ENCODE results near the gene FBXW7. TPM values are rescaled to one million over a fixed set of nuclear protein-coding genes. Genes with fewer than 3 reads are reported as not detected.

The FBXW7 gene
- total RNA-seq, 1 donor: 366 TPM

DNA sequence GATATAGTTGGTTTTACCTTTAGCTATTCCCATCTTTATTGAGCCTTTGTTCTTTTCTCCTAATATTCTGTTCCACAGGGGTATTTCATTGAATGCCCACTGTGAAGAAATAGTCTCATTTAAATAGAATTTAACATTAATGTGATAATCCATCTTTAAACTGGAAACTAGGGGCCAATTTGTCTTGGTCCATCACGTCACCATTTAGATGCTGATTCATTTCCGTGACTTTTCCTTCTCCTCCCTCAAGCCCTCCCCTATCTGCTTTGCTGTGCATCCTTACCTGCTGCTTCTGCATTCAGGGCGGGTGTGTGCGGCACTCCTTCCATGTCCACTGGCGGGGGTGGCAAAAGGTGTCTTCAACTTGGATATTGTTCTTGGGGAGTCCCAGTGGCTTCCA, 241.1 kb downstream of the FBXW7 start:
- no peaks in the 10 kb centered on the region for H3K4me1 ChIP-seq (ENCODE audit: insufficient read depth, low read length)
- H3K9me3 ChIP-seq (ENCODE audit: low read depth, low read length): no peaks in the 10 kb centered on the region
- no peak overlapping the region for H3K4me3 ChIP-seq (ENCODE audit: low read length)
- no peaks in the 10 kb centered on the region for H3K27me3 ChIP-seq (ENCODE audit: insufficient read depth, low read length)

DNA sequence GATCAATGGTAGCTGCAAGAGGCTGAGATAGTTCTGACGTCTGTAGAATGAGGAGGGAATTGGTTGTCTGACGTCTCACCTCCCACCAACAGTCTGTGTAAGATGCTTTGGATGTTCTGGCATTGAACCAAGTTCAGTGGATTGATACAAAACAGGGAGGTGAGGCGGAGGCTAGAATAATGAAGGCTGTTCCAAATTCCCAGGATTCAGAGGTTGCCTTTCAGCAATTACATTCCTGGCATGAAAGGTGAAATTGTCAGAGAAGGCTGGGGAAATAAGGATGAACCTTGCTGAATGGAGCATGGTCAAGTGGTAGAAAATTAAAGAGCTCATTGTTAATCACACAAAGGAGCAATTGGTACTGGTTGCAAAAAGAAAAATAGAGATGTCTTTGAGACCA, 241.6 kb downstream of the FBXW7 start:
- Histone ChIP-seq H3K4me3 (ENCODE audit: low read length) (no peak overlapping the region), H3K4me1 (ENCODE audit: insufficient read depth, low read length) (no peaks in the 10 kb centered on the region), H3K9me3 (ENCODE audit: low read depth, low read length) (no peaks in the 10 kb centered on the region), H3K27me3 (ENCODE audit: insufficient read depth, low read length) (no peaks in the 10 kb centered on the region)

DNA sequence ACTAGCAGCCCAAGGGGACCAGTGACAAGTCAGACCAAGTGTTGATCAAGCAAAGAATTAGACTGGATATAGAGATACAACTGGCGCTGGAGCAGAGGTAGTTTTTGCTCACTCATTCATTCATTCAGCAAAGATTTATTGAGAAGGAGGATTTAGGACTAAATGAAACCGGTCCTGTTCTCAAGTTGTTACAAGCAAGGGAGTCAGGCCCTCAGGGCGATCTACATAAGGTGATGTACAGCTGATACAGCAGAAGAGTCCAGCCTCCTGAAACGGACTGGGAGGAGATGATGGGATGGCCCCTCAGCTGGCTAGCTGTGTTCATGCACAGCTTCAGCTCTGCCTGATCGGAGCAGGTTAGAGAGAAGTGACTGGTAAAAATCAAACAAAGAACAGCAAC, 242.4 kb downstream of the FBXW7 start:
- Histone ChIP-seq H3K4me3 (ENCODE audit: low read length) (no peak overlapping the region), H3K4me1 (ENCODE audit: insufficient read depth, low read length) (no peaks in the 10 kb centered on the region), H3K27me3 (ENCODE audit: insufficient read depth, low read length) (no peaks in the 10 kb centered on the region), H3K9me3 (ENCODE audit: low read depth, low read length) (no peaks in the 10 kb centered on the region)

DNA sequence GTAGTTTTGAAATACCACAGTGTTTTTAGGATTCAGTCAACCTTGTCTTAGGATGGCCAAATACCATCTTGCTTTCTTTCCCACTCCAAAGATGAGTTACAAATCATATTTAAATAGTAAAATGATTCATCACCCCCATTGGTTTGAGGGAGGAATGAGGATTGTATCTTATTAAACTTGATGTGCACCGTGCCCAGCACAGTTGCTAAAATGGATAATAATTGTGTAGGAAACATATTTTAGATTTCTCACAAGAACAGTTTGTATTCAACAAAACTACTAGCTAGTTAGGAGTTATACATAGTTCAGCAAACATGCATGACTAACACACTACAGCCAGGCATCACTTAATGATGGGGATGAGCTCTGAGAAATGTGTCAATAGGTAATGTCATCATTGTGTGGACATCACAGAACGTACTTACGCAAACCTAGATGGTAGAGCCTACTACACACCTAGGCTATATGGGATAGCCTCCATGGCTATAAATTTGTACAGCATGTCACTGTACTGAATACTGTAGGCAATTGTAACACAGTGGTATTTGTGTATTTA, 245.4 kb downstream of the FBXW7 start:
- no peaks in the 10 kb centered on the region for H3K27me3 ChIP-seq (ENCODE audit: insufficient read depth, low read length)
- H3K4me3 ChIP-seq (ENCODE audit: low read length): no peak overlapping the region
- no peaks in the 10 kb centered on the region for H3K4me1 ChIP-seq (ENCODE audit: insufficient read depth, low read length)
- no peaks in the 10 kb centered on the region for H3K9me3 ChIP-seq (ENCODE audit: low read depth, low read length)

DNA sequence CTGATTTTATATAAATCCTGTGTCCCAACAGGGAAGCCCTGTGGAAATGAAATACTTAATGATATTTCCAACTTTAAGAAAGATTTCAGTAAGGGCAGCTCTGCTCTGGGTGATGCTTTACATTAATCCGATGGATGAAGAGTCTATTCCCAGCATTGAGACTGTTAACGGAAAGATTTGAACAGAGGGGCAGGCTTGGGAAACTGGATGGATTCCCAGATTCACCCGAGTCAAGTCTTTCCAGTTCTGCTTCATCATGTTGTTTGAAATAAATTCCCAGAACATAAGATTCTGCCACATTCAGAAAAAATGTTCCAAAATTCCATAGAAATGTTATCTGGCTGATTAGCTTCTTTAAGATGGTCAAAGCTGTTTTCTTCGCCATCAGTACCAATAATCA, 246.0 kb downstream of the FBXW7 start:
- no peaks in the 10 kb centered on the region for H3K9me3 ChIP-seq (ENCODE audit: low read depth, low read length)
- H3K4me1 ChIP-seq (ENCODE audit: insufficient read depth, low read length): no peaks in the 10 kb centered on the region
- H3K27me3 ChIP-seq (ENCODE audit: insufficient read depth, low read length): no peaks in the 10 kb centered on the region
- no peak overlapping the region for H3K4me3 ChIP-seq (ENCODE audit: low read length)

DNA sequence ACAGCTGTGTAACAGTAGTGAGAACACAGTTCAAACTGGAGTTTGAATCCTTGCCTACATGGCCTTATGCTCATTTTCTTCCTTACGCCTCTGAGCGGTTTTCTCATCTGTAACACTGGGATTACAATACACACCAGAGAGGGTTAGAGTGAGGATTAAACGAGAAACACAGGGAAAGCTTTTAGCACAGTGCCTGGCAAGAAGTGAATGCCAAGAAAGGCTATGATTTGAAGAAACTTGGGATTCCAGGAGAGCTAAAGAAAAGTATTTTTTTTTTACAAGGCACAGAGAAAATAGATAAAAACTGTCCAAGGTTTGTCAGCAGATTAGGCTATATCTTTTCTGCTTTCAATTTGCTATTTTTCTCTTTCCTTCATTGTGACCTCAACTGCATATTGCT, 246.4 kb downstream of the FBXW7 start:
- no peaks in the 10 kb centered on the region for H3K4me1 ChIP-seq (ENCODE audit: insufficient read depth, low read length)
- no peaks in the 10 kb centered on the region for H3K27me3 ChIP-seq (ENCODE audit: insufficient read depth, low read length)
- no peak overlapping the region for H3K4me3 ChIP-seq (ENCODE audit: low read length)
- no peaks in the 10 kb centered on the region for H3K9me3 ChIP-seq (ENCODE audit: low read depth, low read length)

DNA sequence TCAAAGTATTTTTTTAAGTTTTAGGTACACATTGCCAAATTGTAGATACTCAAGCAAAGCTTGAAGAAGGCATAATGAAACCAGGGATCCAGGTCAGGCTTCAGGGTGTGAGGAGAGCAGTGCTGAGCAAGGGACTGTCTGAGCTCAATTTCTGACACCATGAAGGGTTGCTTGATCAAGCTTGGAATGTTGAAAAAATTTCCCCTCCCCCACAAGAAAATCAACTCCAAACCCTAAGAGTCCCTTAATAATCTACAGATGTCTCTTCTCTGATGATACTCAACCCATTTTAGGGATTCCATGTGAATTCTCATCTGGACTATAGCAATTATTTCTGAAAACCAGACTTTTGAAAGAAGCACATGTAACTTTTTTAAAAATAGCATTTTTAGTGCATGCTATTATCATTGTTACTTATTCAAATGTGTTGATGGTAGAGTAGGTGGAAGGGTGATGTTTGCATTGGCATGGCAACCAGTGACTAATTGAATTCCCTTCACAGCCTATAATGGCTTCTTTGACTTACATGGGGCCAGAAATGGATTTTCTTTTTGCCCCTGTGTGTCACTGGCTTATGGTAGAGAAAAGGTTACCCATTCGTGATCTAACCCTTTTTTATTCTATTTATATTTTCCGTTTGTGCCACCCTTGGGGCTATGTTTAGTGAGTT, 252.0 kb downstream of the FBXW7 start:
- no peak overlapping the region for H3K4me3 ChIP-seq (ENCODE audit: low read length)
- no peaks in the 10 kb centered on the region for H3K27me3 ChIP-seq (ENCODE audit: insufficient read depth, low read length)
- no peaks in the 10 kb centered on the region for H3K9me3 ChIP-seq (ENCODE audit: low read depth, low read length)
- peaks cover 4% of the 10 kb centered on the region for H3K4me1 ChIP-seq (ENCODE audit: insufficient read depth, low read length)

DNA sequence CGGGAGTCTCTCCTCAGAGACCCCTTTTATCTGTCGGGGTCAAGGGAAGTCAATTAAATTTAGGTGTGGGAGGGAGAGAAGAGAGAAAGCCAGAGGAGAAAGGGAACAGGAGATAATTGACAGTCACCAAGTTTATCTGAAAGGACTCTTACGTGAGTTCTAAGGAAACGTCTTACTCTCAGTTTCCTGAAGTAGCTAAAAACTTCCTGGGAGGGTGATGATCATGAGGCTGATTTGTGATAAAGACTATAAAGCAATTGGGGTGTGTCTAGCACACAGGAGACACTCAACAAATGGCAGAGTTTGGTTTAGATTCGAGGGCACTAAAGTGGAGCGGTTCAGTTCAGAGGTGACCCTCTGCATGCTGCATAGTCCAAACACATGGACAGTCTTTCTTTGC, 254.1 kb downstream of the FBXW7 start:
- Histone ChIP-seq H3K4me1 (ENCODE audit: insufficient read depth, low read length) (peaks cover 4% of the 10 kb centered on the region), H3K4me3 (ENCODE audit: low read length) (no peak overlapping the region), H3K9me3 (ENCODE audit: low read depth, low read length) (no peaks in the 10 kb centered on the region), H3K27me3 (ENCODE audit: insufficient read depth, low read length) (no peaks in the 10 kb centered on the region)

DNA sequence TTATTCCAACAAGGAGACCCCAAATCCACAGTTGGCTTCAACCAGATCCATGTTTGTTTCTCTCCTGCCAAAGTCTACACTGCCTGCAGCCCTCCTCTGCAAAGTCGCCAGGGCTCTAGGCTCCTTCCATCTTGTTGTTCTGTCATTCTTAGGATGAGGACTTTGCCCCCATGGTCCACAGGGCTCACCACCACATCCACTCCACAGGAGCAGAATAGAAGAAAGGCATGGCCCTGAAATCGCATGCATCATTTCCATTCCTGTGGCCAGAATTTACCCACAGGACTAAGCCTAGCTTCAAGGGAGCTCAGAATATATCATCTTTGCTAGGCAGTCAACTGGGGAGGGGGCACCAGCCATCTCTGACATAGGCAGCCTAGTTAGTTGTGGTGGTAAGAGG, 254.7 kb downstream of the FBXW7 start:
- Histone ChIP-seq H3K27me3 (ENCODE audit: insufficient read depth, low read length) (no peaks in the 10 kb centered on the region), H3K4me3 (ENCODE audit: low read length) (no peak overlapping the region)

DNA sequence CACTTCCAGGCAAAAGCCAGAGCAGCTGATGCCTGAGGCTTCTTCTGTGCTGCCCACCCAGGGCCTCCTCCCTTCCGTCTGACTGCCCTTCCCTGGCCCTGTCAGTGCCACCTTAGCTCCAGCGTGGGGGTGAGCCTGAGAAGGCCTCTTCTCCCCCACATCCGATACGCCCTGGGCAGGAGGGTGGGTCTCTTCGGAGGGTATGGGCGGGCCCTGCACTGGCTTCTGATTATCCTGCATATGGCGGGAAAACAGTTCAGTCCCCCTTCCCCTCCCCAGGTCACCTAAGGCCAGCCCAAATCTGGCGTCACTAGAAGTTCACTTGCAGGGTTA, 256.7 kb downstream of the FBXW7 start:
- Histone ChIP-seq H3K27me3 (ENCODE audit: insufficient read depth, low read length) (no peaks in the 10 kb centered on the region), H3K4me3 (ENCODE audit: low read length) (no peak overlapping the region), H3K4me1 (ENCODE audit: insufficient read depth, low read length) (peaks cover 4% of the 10 kb centered on the region), H3K9me3 (ENCODE audit: low read depth, low read length) (no peaks in the 10 kb centered on the region)

More for the DNA sequence above, 254.7 kb downstream of the FBXW7 start:
- Histone ChIP-seq H3K4me1 (ENCODE audit: insufficient read depth, low read length) (peaks cover 4% of the 10 kb centered on the region), H3K9me3 (ENCODE audit: low read depth, low read length) (no peaks in the 10 kb centered on the region)

DNA sequence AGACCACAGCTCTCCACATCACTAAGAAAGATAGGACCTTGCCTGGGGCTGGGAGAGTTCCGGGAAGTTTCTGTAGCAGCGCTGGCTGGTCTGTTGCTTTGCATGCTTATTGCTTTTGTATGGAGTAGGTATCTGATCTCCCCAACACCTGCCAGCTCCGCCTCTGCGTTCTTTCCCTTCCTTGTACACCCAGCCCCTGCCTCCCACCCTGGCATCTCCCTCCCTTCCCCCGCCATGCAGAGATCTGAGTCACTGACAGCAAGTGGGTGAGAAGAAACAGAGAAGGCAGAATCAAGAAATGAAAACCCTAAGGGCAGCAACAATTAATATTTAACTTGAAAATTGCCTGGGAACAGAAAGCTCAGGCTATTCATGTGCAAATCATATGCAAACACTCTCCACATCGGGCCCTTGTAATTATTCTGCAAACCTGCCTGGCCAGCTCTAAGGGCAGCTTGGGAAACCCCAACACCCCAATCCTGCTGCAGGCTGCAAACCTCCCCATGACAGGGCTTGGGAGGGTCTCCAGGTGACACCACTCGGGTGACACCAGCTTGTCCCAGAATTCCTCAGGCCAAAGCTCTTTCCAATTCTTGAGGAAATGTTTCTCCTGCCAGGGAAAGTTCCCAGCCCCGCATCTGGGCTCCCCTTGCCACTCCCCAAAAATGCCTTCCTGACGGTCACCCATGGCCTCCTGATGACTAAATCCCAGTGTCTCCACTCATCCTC, 257.2 kb downstream of the FBXW7 start:
- no peak overlapping the region for H3K4me3 ChIP-seq (ENCODE audit: low read length)
- H3K27me3 ChIP-seq (ENCODE audit: insufficient read depth, low read length): no peaks in the 10 kb centered on the region
- no peaks in the 10 kb centered on the region for H3K9me3 ChIP-seq (ENCODE audit: low read depth, low read length)
- H3K4me1 ChIP-seq (ENCODE audit: insufficient read depth, low read length): peaks cover 4% of the 10 kb centered on the region

DNA sequence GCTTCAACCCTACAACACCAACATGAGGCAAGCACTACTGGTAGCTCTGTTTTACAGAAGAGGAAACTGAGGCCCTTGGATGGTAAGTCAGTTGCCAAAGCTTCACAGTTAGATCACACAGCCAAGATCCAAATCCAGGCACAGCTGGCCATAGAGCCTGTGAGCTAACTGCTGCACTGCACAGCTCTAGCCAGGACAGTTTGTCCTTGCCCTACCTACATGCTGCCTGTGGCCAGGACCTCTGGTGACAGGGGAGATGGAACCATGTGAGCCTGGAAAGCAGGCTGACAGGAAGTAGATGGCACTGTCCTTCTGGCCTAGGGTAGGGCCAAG, 257.8 kb downstream of the FBXW7 start:
- H3K9me3 ChIP-seq (ENCODE audit: low read depth, low read length): no peaks in the 10 kb centered on the region
- H3K27me3 ChIP-seq (ENCODE audit: insufficient read depth, low read length): no peaks in the 10 kb centered on the region
- no peak overlapping the region for H3K4me3 ChIP-seq (ENCODE audit: low read length)
- peaks cover 4% of the 10 kb centered on the region for H3K4me1 ChIP-seq (ENCODE audit: insufficient read depth, low read length)

DNA sequence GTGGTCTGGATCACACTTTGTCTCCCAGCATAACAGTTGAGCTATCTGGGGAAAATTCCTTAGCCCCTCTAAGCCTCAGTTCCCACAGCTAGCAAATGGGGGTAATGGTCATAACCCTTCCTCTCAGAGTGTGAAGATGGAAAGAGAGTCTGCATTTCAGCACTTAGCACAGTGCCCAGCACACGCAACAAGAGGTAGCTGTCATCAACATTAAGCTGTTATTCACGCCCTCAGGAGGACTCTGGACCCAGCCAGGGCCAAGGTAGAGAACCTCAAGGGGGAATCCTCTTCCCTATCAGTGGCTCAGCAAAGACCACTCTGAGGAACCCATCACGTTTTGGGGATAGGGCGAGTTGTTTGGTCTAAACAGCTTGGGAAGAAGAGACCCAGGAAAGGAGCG, 258.6 kb downstream of the FBXW7 start:
- no peaks in the 10 kb centered on the region for H3K9me3 ChIP-seq (ENCODE audit: low read depth, low read length)
- no peaks in the 10 kb centered on the region for H3K27me3 ChIP-seq (ENCODE audit: insufficient read depth, low read length)
- peaks cover 3% of the 10 kb centered on the region for H3K4me1 ChIP-seq (ENCODE audit: insufficient read depth, low read length)
- no peak overlapping the region for H3K4me3 ChIP-seq (ENCODE audit: low read length)

DNA sequence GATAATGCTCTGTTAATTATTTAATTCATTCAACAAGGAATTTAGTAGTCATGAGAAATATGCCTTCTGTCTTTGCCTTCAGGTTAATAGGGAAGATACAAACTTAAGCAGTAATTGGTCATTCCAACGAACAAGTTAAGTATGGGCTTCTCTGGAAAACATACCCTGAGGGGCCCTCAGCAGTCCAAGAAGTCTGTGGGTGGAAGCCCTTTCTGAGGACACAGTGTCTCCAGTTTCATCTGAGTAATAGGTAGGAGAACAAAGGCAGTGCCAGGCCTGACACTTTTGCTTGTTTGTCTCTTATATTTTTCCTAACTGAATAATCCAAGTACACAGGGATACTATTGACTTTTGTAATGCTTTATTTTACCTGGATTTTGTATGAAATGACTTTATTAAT, 262.5 kb downstream of the FBXW7 start:
- H3K4me1 ChIP-seq (ENCODE audit: insufficient read depth, low read length): no peaks in the 10 kb centered on the region
- no peaks in the 10 kb centered on the region for H3K9me3 ChIP-seq (ENCODE audit: low read depth, low read length)
- H3K4me3 ChIP-seq (ENCODE audit: low read length): no peak overlapping the region
- no peaks in the 10 kb centered on the region for H3K27me3 ChIP-seq (ENCODE audit: insufficient read depth, low read length)
